KOPT-K1 (cell line): ENCODE results near the gene HAPLN3.

ENCODE experiments used
- H3K27ac ChIP-seq: fragments of 200-600 bp; sonication (generic); 2 replicates; pipeline ENCODE4 v1.5.1; 2016; ENCODE audit warnings: antibody characterized with exemption, mild to moderate bottlenecking, low read depth, low read length; ENCODE audit not compliant: poor library complexity, severe bottlenecking
- H3K36me3 ChIP-seq: fragments of 200-600 bp; sonication (generic); 2 replicates; pipeline ENCODE4 v1.5.1; 2017; ENCODE audit warnings: antibody characterized with exemption, mild to moderate bottlenecking, low read length, moderate library complexity; ENCODE audit not compliant: insufficient read depth
- H3K9me3 ChIP-seq: fragments of 200-600 bp; sonication (generic); 2 replicates; pipeline ENCODE4 v1.5.1; 2017; ENCODE audit warnings: antibody characterized with exemption, low read length, mild to moderate bottlenecking; ENCODE audit not compliant: insufficient read depth, poor library complexity, severe bottlenecking

HAPLN3 gene

DNA sequence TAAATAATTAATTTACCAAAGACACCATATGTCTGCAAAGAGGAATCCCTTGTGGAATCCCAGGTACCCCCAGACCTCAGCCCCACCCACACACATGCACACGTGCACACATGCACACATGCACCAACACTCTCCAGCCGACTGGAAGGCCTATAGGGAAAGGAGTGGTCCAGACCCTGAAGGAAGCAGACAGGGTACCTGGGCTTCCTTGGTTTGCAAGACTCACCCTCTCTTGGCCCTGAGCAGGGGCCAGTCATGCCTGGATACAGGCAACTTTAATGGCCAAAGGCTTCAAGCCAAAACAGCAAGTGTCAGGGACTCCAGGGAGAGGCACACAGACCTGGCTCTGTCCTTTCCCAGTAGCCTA, 8.9 kb upstream of the HAPLN3 start:
- Histone ChIP-seq H3K9me3 (no peaks in the 10 kb centered on the region), H3K27ac (no peak overlapping the region), H3K36me3 (peaks cover 62% of the 10 kb centered on the region; the same call in 1 of the 2 replicates)

DNA sequence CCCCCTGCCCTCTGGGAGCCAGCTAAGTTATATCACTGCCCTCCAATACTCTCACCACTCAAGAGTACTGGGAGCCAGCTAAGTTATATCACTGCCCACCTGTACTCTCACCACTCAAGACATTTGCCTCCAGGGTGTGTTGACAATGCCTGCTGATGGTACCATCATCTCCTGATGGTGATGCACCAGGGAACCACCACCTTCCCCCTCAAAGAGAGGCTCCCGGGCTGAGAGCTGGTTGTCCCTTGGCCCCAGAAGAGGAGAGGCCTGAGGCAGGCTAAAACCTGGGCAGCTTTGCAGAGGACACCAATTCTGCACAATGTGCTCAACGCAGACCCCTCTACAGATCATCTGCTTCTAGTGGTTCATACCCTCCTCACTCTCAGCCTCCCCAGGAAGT, 7.5 kb upstream of the HAPLN3 start:
- H3K27ac ChIP-seq: no peak overlapping the region
- H3K9me3 ChIP-seq: no peaks in the 10 kb centered on the region
- peaks cover 59% of the 10 kb centered on the region; the same call in 1 of the 2 replicates for H3K36me3 ChIP-seq

DNA sequence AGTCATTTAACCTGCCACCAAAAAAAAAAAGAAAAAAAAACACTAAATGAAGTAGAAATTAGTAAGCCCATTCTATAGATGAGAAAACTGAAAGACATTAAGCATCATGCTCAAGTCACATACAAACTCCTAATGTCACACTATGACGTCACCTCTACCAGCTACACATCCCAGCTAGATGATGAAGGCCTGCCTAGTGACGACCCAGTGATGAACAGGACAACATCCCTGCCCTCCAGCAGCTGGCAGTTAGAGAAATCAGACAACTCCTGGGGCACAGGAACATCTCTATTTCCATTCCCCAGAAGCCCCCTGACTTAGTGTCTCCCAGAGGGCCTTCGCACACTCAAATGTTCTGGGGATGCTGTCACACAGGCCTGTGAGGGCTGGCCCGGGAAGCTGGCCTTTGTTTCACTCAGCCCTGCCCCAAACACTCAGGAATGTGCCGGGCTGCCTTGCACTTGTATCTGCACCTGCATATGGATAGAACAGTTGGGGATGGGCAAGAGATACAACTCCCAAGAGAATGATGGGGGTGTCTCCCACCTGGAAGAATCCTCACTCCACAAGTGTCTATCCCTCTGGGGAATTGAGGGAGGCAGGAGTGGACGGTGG, 7.0 kb upstream of the HAPLN3 start:
- Histone ChIP-seq H3K27ac (no peak overlapping the region), H3K9me3 (no peaks in the 10 kb centered on the region), H3K36me3 (peaks cover 59% of the 10 kb centered on the region; the same call in 1 of the 2 replicates)

DNA sequence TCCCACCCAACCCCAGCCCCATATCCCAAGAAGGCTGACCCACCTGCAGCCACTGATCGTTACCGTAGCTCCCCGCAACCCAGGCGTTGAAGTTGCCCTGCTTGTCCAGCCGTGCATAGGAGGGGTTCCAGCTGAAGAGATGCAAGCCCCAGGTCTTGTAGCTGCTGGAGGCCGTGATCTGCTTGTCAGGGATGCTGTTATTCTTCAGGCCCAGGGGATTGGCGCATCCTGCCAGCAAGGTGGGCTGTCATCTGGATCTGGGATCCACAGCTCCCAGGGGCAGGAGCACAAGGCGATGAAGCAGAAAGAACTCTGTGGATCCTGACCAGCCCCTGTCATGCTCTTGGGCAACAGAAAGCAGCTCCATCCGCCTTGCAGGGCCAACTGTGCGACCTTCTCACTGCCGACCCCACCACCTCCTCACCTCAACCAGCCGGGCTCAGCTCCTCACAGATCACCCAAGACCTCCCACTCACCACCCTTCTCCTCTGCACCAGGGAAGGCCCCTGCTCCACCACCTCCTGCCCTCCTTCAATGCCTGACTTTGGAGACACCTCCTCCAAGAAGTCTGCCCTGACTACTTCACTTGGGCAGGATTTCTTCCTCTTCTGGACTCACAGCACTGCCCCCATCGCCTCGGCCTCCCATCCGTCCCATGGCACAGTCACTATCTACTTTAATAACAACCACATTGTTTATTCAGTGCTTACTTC, 6.3 kb upstream of the HAPLN3 start:
- Histone ChIP-seq H3K36me3 (peaks cover 53% of the 10 kb centered on the region; the same call in 1 of the 2 replicates), H3K9me3 (no peaks in the 10 kb centered on the region), H3K27ac (no peak overlapping the region)

DNA sequence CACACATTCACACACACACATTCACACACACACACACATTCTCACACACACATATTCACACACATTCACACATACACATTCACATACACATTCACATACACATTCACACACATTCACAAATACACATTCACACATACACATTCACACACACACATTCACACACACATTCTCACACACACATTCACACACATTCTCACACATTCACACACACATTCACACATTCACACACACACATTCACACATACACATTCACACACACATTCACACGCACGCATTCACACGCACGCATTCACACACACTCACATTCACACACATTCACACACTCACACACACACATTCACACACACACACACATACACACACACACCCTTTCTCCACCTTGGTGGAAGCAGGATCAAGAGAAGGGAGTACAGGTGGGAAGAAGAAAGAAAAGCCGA, 5.7 kb upstream of the HAPLN3 start:
- Histone ChIP-seq H3K9me3 (no peaks in the 10 kb centered on the region), H3K27ac (no peak overlapping the region), H3K36me3 (peaks cover 47% of the 10 kb centered on the region; the same call in 1 of the 2 replicates)

DNA sequence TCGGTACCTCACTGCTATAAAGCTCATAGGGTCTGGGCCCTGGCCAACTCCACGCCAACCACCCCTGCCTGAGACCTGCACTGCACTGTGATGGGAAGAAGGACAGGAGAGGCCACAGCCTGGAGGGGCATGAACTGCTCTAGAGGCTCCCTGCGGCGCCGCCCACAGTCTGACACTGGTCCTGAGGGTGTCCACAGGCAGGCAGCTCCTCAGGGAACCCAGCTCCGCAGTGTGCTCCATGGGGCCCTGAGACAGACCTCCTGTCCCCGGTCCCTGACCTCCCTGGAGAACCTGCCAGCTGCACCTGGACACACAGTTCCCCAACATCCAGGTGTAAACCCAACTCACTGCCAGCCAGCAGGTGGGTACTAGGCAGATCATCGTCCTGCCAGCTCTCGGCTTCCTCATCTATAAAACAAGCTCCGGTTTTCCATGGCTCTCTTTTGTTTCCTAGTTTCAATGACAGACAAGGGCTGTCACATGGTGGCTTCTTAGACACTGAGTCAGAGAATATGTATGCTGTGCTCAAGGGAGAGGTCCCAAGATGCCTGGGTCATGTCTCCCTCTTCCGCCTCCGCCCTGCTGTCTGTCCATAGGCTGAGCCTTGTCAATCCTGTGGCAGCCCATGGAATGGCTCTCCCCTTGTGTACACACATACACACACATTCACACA, 5.1 kb upstream of the HAPLN3 start:
- Histone ChIP-seq H3K9me3 (no peaks in the 10 kb centered on the region), H3K36me3 (peaks cover 42% of the 10 kb centered on the region; the same call in 1 of the 2 replicates), H3K27ac (no peak overlapping the region)

DNA sequence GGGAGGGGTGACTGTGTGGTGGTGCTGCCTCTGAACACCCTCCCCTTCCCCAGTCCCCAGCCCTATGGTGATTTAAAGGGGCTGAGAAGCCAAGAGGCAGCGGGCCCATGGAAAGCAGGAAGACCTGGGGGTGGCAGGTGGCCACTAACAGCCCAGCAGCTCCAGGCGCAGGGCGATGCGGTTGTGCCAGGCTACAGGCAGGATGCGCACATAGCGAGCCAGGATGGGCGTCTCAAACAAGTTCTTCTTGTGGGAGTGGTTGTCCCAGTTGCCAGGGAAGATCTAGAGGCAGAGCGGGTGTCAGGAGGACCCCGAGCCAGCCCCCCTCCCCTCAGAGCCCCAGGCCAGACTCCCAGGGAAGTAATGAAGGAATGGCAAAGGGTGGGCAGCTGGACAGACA, 3.9 kb upstream of the HAPLN3 start:
- H3K27ac ChIP-seq: no peak overlapping the region
- H3K36me3 ChIP-seq: peaks cover 41% of the 10 kb centered on the region; the same call in 1 of the 2 replicates
- H3K9me3 ChIP-seq: no peaks in the 10 kb centered on the region

DNA sequence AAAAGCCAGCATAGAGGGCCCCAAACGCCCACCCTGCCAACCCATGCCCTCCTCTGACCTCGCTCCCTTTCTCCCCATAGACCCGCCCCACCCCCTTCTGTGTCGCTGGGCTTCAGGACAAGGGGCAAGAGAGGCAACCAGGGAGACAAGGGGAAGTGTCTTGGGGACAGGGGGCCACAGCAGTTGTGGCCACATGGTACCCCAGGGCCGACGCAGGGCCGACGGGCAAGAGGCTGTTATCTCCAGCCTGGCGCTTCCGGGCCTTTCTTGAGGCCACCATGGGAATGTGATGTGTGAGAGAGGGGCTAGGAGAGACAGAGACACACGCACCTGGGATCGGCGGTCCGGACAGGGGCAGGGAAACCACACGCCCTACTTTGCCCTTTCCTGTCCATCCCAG, 3.4 kb upstream of the HAPLN3 start:
- Histone ChIP-seq H3K27ac (no peak overlapping the region), H3K36me3 (peaks cover 36% of the 10 kb centered on the region; the same call in 1 of the 2 replicates)

DNA sequence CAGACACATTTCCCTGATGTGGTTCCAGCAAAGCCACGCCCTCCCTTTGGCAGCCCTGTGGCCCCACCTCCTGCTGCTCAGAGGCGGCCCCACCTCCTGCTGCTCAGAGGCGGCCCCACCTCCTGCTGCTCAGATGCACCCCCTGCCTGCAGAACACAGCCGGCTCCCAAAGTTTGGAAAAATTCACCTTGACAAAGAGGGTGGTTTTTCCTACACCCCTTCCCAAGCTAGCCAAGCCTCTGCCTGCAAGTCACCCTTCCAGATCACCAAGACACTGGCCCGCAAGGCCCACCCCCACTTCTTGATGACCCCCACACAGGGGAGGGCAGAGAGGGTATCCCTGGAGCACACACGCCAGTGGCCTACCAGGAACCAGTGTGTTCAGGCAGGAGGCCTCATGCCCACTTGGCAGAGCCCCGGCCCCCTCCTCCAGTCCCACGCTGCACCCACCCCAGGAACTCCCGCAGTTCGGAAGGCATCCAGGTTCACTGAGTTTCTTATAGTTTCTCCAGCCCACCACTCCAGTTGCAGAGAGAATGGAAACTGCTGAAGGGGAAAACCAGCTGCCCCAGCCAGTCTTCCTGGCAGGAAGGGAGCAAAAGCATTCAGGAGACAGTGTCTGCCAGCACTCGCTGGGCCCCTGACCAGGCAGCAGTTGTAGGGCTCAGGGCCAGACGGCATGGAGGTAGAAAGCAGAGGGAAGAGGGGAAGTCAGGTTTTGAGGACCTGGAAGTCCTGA, 2.3 kb upstream of the HAPLN3 start:
- Histone ChIP-seq H3K36me3 (peaks cover 31% of the 10 kb centered on the region; the same call in 1 of the 2 replicates), H3K27ac (no peak overlapping the region), H3K9me3 (no peaks in the 10 kb centered on the region)

More for the DNA sequence above, 3.4 kb upstream of the HAPLN3 start:
- no peaks in the 10 kb centered on the region for H3K9me3 ChIP-seq

DNA sequence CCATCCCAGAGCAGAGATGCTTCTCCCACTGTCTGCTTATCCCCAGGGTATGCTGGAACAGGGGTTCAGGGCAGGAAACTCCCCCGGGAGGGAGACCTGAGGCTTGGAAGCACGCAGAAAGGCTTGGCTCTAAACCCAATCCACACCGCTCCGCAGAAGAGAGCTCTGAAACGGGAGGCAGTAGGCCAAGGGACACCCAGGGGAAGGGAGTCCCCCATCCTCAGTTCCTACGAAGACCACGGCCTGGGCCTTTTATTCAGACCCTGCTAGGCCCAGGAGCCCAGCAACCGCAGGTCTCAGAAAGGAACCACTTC, 1.8 kb upstream of the HAPLN3 start:
- Histone ChIP-seq H3K27ac (no peak overlapping the region), H3K36me3 (peaks cover 26% of the 10 kb centered on the region; the same call in 1 of the 2 replicates)

DNA sequence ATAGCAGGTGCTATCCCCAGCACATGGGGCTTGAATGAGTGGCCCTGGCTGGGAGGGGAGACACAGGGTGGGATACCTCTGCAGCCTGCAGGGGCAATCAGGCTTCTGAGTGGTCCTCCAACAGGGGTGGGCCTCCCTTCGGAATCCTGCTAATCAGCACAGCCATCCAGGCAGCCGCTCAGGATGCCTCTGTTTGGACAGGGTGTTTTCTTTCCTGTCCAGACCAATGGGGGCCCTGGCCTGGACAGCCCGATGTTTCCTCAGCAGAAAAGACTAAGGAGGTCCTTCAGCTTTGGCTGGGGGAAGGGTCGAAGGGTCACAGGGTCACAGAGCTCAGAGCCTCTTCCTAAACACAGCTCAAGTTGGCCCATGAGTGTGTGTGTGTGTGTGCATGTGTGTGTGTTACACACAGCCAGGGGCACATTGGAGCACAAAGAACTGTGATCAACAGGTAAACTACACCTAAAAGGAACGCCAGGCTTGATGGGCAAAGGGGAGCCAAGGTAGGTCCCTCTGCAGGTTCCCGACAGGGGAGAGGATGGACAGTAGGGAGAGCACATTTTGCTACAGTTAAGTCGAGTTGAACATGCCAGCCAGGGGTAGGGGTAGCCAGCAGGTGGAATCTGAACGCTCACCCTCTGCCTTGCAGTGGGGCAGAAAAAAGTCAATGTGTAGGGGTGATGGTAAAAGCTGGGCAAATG, 1.1 kb upstream of the HAPLN3 start:
- H3K9me3 ChIP-seq: no peaks in the 10 kb centered on the region
- H3K27ac ChIP-seq: no peak overlapping the region
- H3K36me3 ChIP-seq: peaks cover 20% of the 10 kb centered on the region; the same call in 1 of the 2 replicates

More for the DNA sequence above, 1.8 kb upstream of the HAPLN3 start:
- H3K9me3 ChIP-seq: no peaks in the 10 kb centered on the region

DNA sequence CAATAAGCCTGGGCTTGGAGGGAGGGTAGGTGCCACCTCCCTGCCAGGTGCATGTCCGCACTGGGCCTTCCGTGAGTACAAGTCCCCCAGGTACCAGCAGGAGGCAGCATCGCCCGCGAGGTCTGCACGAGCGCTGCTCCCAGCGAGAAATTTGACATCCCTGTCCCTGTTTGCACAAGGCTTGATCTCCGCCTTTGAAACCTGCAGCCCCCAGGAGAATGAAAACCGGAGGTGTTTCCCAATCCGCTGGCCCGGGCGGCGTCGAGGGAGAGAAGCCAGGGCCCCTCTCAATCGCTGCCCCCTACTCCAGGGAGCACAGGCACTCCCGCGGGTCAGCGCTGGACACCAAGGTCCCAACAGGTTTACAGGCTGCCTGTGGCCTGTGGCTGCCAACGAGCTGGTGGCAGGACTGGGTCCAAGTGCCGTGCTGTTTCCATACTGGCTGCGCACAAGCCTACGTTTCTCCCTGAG, 961 bp downstream of the HAPLN3 start:
- Histone ChIP-seq H3K36me3 (peaks cover 3% of the 10 kb centered on the region; the same call in 1 of the 2 replicates), H3K9me3 (no peaks in the 10 kb centered on the region), H3K27ac (no peak overlapping the region)

DNA sequence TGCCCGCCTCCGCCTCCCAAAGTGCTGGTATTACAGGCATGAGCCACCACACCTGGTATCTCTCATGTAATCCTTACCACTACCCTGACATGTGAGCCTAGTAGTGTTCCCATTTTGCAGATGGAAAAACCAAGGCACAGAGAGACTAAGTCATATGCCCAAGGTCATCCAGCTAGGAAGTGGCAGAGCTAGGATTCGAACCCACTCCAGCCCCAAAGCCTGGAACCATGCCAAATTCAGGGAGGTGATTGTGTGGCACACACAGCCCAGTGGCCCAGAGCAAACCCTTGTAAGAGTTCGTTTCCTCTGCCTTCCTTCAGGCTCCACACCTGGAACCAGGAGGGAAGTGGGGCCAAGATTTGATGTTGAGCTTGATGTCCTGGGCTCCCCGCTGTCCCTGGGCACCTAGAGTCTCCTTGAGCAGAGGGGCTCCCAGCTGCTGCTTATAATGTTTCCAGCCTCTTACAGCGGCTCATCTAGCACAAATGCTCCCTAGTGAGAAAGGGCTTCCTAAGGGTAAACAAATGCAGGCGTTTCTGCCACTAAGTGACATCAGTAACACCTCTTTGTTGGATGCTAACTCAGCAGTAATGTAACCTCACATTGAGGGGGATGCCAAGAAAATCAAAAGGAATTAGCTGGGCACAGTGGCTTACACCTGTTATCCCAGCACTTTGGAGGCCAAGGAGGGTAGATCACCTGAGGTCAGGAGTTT, 3.6 kb downstream of the HAPLN3 start:
- Histone ChIP-seq H3K36me3 (no peaks in the 10 kb centered on the region), H3K9me3 (no peaks in the 10 kb centered on the region), H3K27ac (no peak overlapping the region)

DNA sequence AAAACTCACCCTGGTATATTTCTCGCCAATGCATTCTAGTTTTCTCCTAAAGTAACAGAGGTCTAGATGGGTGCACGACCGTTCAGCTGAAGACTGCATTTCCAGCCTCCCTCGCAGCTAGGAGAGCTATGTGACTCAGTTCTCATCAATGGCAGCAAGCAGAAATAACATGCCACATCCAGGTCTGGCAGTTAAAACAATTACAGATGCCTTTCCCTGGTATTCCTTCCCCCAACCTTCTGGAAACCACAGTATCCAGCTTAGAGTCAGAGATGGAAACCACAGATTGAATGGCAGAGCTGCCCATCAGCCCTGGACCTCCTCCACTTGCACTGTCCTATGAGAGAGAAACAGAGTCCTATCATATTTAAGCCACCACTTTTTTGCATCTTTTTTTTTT, 4.8 kb downstream of the HAPLN3 start:
- Histone ChIP-seq H3K9me3 (no peaks in the 10 kb centered on the region), H3K27ac (no peak overlapping the region)

More for the DNA sequence above, 4.8 kb downstream of the HAPLN3 start:
- H3K36me3 ChIP-seq: no peaks in the 10 kb centered on the region
